Hindlimb muscle (tissue), 1 donor: ENCODE results near the gene RGS11. TPM values are rescaled to one million over a fixed set of nuclear protein-coding genes. Genes with fewer than 3 reads are reported as not detected.

Source experiments
- DNase-seq: peaks from one replicate; pipeline ENCODE4 v3.0.0-alpha.2; 2013
- polyA plus RNA-seq: library from polyadenylated mRNA; unstranded; fragments of 120-200 nt; gene quantifications from one replicate; pipeline ENCODE4 v1.2.1, GENCODE V29; 2013; ENCODE audit not compliant: insufficient read length

Gene RGS11
- polyA plus RNA-seq, 1 donor: 1.6 TPM

GRCh38 chr16:296276-296675, 20.5 kb upstream of the RGS11 start:
- no peak for DNase-seq

GRCh38 chr16:293043-293775, 17.5 kb upstream of the RGS11 start:
- no peak for DNase-seq

GRCh38 chr16:291539-291938, 15.8 kb upstream of the RGS11 start:
- no peak for DNase-seq

DNA sequence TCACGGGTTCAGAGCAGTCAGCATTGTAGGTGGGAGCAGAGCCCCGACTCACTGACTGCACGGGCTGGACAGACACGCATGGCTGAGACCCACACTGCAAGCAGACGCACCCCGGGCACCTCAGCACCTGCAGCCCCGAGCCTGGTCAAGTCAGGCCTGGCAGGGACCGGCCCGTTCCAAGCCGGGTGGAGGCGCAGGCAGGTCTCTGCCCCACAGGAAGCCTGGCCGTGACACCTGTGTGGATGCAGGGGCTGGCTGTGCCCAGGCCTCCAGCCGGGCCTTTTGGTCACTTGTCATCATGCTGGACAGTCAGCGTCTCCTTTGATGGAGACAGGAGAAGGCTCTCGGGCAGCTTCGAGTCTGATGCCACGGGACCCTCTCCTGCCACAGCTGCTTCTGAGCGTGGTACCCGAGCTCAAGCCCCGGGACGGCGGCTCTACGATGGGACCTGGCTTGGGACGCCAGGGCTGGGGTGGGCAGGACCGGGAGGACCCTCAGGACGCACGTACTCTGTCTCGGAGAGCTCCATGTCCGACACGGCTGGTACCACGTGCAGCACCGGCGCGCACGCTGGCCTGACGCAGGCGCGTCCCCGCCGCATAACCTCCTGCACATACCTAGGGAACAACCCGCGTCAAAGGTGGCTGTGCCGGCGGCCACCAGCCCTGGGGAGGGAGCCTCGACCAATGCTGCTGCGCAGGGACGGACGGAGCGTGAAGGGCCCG, 15.1 kb upstream of the RGS11 start:
- DNase-seq: no peak

GRCh38 chr16:290015-290680, 14.4 kb upstream of the RGS11 start:
- DNase-seq: no peak

GRCh38 chr16:289395-289997, 13.8 kb upstream of the RGS11 start:
- DNase-seq: no peak

DNA sequence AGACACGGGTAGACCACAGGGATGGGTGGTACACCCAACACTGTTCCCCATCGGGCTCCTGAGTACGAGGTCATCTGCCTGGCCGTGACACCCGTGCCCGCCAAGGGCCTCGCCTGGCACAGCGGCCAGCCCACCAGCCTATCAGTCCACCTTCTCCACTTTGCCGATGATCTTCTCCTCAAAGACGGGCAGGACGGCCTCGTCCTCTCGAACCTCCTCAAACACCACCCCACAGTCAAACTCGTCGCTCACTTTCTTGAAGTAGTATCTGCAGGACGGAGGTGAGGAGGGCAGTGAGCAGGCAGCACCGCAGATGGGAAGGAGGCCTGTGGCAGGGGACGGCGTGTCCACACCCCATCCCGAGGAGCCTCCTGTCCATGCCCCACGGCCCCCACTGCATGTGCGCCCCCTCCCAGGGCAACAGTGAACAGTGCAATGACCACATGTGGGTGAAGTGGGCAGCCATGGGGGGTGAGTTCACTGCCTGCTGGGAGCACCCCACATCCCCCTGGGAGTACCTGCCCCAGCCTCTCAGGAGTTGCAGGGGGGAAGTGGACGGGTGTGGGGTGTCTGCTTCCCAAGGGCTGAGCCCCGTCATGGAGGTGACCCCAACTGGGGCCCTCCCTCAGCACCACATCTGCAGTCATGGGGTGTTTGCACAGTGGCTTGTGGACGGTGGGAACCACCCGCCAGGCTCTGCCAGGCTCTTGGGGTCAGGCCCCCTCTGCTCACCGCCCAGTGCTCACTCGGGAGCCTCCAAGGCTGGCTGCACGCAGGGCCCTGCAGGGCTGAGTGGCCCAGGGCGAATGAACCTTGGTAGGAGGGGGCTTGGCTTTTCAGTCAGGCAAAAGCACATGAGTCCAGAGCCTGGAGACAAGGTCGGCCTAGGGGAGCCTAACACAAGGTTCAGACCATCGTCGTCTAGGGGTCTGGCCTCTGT, 12.5 kb upstream of the RGS11 start:
- no peak for DNase-seq

DNA sequence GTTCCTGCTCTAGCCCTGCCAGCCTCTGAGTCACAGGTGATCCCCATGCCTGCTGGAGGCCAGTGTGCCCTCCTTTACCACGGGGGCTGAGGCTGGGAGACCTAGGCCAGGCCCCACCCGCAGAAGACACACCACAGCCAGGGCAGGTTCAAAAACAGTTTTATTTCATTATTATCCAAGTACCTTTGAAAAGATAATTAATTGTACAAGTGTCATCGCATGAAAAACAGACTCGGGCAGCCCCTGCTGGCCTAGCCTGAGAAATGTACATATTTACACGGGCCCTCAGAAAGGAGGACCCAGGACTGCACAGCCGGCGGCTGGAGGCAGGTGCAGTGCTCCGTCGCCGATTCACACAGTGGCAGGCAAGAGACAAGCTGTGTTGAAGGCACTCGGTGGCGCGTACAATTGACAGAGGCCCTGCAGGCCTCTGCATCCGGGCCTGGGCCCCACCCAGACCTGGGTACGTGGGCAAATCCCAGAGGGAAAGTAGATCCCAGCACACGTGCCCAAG, 11.6 kb upstream of the RGS11 start:
- DNase-seq: no peak

GRCh38 chr16:286491-287297, 10.9 kb upstream of the RGS11 start:
- no peak for DNase-seq

DNA sequence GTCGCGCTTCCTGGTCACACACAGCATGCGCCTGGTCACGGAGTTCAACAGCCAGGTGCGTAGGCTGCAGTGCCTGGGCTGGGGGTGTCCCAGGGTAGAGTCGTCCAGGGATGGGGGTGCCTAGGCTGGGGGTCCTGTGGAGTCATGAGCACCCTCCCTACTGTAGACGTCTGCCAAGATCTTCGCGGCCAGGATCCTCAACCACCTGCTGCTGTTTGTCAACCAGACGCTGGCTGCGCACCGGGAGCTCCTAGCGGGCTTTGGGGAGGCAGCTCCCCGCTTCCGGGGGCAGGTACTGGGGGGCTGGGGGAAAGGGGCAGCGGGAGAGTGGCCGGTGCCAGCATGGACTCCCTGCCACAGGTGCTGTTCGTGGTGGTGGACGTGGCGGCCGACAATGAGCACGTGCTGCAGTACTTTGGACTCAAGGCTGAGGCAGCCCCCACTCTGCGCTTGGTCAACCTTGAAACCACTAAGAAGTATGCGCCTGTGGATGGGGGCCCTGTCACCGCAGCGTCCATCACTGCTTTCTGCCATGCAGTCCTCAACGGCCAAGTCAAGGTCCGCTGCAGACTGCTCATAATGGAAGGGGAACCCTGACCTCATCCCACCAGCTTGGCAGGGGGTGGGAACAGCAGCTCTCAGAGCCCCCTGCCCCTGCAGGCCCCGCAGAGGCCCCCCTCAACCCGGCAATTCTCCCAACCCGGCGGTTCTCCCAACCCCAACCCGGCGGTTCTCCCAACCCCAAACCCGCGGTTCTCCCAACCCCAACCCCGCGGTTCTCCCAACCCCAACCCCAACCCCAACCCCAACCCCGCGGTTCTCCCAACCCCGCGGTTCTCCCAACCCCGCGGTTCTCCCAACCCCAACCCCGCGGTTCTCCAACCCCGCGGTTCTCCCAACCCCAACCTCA, 9.7 kb upstream of the RGS11 start:
- no peak for DNase-seq

GRCh38 chr16:284204-285120, 8.7 kb upstream of the RGS11 start:
- no peak for DNase-seq

DNA sequence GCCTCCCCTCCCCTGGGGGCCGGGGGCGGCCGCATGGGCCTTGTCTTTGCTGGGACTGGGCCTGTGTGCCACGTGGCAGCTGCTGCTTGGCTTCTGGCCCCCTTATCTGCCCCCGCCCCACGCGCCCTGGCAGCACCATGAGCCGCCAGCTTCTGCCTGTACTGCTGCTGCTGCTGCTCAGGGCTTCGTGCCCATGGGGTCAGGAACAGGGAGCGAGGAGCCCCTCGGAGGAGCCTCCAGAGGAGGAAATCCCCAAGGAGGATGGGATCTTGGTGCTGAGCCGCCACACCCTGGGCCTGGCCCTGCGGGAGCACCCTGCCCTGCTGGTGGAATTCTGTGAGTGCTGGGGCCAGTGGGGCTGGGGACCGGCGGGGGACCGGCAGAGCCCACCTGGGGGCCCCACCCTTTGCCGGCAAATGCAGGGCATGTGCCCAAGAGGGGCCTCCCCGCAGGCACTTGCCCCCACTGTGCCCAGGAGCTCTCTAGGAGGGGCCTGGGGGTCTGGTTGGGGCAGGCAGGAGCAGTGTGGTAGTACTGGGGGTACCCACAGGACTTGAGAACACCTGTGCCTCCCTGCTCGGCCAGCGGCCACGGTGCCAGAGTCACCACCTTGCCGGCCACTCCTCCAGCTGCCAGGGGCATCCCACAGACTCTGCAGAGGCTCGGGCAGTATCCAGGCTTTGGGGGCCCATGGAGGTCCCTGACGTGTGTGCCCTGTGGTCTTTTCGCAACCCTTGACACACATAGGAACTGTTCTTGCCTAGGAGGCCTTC, 7.5 kb upstream of the RGS11 start, which contains the start of gene PDIA2:
TSS of gene PDIA2 (plus strand) at position 132 of the 773 bp plus-strand sequence. CDS start at position 138, 6 bp downstream.
- DNase-seq: no peak

DNA sequence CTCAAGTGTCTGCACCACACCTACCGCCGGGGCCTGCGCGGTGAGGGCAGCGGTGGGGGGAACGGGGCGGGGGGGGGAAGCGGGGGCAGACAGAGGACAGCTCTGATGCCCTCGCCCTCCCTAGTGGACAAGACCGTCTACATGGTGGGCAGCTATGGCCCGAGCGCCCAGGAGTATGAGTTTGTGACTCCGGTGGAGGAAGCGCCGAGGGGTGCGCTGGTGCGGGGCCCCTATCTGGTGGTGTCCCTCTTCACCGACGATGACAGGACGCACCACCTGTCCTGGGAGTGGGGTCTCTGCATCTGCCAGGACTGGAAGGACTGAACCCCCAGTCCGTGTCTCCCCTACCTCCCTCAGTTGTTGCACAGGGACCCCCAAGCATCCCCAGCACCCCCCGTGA, 6.7 kb upstream of the RGS11 start:
- no peak for DNase-seq

DNA sequence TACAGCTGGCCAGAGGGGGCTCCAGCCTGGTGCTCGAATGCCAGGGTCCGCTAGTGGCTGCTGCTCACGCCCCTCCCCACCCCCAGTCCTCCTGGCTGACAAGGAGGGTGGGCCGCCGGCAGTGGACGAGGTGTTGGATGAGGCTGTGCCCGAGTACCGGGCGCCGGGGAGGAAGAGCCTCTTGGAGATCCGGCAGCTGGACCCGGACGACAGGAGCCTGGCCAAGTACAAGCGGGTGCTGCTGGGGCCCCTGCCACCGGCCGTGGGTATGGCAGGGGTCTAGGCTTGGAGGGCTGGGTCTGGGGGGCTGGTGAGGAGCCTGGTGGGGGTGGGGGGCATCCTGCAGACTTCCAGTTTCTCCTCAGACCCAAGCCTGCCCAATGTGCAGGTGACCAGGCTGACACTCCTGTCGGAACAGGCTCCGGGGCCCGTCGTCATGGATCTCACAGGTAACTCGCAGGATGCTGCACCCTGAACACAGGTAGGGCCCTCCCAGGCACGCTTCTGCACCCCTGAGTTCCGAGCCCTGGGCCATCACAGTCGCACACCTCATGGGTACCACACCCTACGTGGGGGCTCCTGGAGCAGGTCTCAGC, 6.0 kb upstream of the RGS11 start:
- no peak for DNase-seq

DNA sequence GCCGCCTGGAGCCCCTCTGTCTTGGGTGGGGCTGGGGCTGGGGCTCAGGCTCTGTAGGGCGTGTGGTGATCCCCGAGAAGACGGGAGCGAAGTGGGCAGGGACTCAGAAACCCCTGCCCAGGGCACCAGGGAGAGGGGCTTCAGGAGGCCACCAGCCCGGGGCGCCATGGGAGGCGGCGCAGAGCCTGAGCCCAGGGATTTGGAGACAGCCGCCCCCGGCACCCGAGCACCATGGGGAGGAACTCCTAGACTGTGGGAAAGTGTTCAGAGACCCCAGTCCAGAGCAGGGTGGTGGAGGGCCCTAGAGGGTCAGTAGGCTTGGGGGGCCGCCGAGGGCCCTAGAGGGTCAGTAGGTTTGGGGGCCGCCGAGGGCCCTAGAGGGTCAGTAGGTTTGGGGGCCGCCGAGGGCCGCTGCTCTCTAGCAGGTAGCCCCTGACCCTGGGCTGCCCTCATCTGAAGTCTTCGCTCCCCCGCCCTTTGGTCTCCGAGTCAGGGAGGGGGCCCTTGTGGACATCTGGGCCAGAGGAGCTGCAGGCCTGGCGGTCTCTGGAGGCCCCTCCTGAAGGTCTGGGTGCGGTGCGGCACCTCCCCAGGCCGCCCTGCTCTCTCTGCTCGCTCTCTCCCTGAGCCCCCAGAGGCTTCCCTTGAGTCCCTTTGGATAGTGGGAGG, 5.4 kb upstream of the RGS11 start:
- no peak for DNase-seq

DNA sequence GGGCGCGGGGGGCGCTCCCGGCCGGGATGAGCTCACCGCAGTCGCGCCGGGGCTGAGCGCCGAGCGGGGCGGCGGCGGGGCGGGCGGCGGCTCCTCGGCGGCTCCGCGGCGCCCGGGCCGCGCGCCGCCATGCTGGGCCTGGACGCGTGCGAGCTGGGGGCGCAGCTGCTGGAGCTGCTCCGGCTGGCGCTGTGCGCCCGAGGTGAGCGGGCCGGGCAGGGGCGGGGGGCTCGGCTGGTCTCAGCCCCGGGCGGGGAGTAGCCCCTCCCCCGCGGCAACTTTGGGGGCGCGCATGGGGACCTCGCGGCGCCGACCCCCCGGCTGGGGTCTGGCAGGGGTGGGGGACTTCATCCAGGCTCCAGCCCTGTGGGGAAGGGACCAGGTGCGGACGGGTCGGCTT, 4.8 kb upstream of the RGS11 start, which contains the start of gene ARHGDIG:
TSS of gene ARHGDIG (plus strand) at position 40 of the 400 bp plus-strand sequence. CDS start at position 130, 90 bp downstream.
- DNase-seq: no peak
